ENCODE measurements around the gene ERVH48-1. TPM values are rescaled to one million over a fixed set of nuclear protein-coding genes. Genes with fewer than 3 reads are reported as not detected.

ERVH48-1 gene
- total RNA-seq, 1 experiment from 2014 or later, result not detected

- H3K4me3 ChIP-seq (ENCODE audit: low read length), result no peak overlapping the region
- H3K4me2 ChIP-seq (ENCODE audit: low read length), result no peak overlapping the region
- no peaks in the 10 kb centered on the region for H3F3A ChIP-seq (ENCODE audit: low read length, unreplicated experiment)
- H3K79me2 ChIP-seq (ENCODE audit: low read length), result peaks cover 95% of the 10 kb centered on the region
- ChIA-PET CTCF (no interaction called here), POLR2A (ENCODE audit: unreplicated experiment) (no interaction called here)
- no peaks in the 10 kb centered on the region for H3K27me3 ChIP-seq (ENCODE audit: low read length)
- no TSS peak for BruUV-seq (replicated peaks)
- H2AFZ ChIP-seq (ENCODE audit: low read length), result no peak overlapping the region
- peaks cover 60% of the 10 kb centered on the region for H4K20me1 ChIP-seq (ENCODE audit: low read length)
- no peak for ATAC-seq
- no peak overlapping the region for H3K9ac ChIP-seq (ENCODE audit: low read length)
- DNase-seq, result no peak
- peaks cover 72% of the 10 kb centered on the region for H3K36me3 ChIP-seq (ENCODE audit: low read depth, low read length)
- intact Hi-C loops (cut with micrococcal nuclease), result no loop called here
- no peak overlapping the region for H3K27ac ChIP-seq (ENCODE audit: low read length)
- no peaks in the 10 kb centered on the region for H3K4me1 ChIP-seq (ENCODE audit: insufficient read depth, low read length)
- TF ChIP-seq CTCF (conservative IDR thresholded peaks at IDR 0.05; ENCODE audit: low read depth, low read length) (no peak), EZH2 (IDR thresholded peaks at IDR 0.05; ENCODE audit: low read length, unreplicated experiment) (no peak), EZH2phosphoT487 (IDR thresholded peaks at IDR 0.05; ENCODE audit: borderline replicate concordance, low read length) (no peak)
- no peaks in the 10 kb centered on the region for H3K9me3 ChIP-seq (ENCODE audit: low read length)
- H3K9me2 ChIP-seq (replicated peaks; ENCODE audit: low read length), result no peaks in the 10 kb centered on the region
Measured at GRCh38 chr21:42868196-42868595, 57.2 kb downstream of the ERVH48-1 start.

Small RNAs within 50 kb of the gene (microRNA-seq; reads per million reads assigned to microRNA genes)
- gene MIR5692B (ENCODE audit: unreplicated experiment), result not detected

Other genes starting within 250 kb of the ERVH48-1 start
- gene WDR4, start 46.1 kb downstream of the ERVH48-1 start, total RNA-seq (2014; rRNA removed), result 35.3 and 53.8 TPM in 2 replicates
- 61.6 and 65.8 TPM in 2 replicates for gene NDUFV3, start 32.3 kb downstream of the ERVH48-1 start, total RNA-seq (2014; rRNA removed)
- gene PKNOX1, start 48.9 kb upstream of the ERVH48-1 start, total RNA-seq (2014; rRNA removed), result 14.9 and 19.7 TPM in 2 replicates
- gene CBS, start 150.2 kb upstream of the ERVH48-1 start, total RNA-seq (2014; rRNA removed), result 8.9 and 9.6 TPM in 2 replicates
- 43.4 and 49.3 TPM in 2 replicates for gene U2AF1, start 181.9 kb upstream of the ERVH48-1 start, total RNA-seq (2014; rRNA removed)
- not detected in 2 replicates for gene CRYAA, start 243.4 kb upstream of the ERVH48-1 start, total RNA-seq (2014; rRNA removed)